SKM-1 (cell line): ENCODE measurements around the gene RGS6.

Experiments
- DNase-seq: peaks from one replicate; lab custom pipeline; 2025; ENCODE audit not compliant: unreplicated experiment; lab: John Stamatoyannopoulos, UW

The RGS6 gene

GRCh38 chr14:72013721-72014345 is 81.6 kb downstream of the RGS6 start:
- no peak for DNase-seq

DNA sequence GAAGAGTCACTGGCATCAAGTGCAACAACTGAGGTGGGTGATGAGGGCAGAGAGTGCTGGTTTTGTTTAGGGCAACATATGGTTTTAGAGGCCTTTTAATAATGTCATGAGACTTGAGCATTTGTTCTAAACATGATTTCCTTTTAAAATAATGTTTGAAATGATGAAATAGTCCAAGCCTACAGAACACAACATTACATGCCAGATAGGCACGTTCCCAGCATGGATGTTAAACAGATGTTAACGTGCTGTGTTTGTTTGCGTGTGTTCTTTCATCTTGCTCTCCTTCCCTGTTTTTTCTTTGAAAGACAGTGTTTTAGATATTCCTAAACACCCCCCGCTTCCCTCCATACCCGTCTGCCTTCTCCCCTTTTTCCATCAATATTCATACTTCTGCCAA is 82.3 kb downstream of the RGS6 start:
- no peak for DNase-seq

DNA sequence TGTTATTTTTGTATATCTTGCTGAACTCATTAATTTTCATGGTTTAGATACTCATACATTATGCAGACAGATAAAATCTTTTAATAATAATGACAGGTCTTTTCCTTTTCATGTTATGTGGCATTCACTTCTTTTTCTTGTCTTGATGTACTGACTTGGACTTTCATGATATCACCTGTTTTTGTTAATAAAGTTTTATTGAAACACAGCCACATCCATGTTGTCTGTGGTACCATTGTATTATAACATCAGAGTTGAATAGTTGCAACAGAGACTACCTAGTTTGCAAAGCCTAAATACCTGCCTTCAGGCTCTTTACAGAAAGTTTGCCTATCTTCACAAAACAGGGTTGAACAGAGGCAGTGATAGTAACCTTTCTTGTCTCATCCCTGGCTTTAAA is 85.1 kb downstream of the RGS6 start:
- DNase-seq: no peak

- no peak for DNase-seq
Measured at GRCh38 chr14:72023128-72024042, 91.2 kb downstream of the RGS6 start.

DNA sequence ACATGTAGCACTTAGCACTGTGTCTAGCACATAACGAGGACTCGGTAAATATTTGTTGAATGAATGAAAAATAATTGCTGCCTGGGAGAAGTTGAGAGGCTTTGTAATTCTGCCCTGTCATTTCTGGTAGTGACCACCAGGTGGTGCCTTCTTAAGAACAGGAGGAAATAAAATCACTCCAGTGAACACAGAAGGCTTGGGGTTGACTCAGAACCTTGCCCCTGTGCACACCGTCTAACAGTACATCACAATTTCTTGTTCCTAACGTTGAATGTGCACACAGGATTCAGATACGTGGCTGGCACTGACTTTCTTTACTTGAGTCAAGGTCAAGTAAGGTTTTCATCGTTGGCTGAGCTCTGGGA is 91.8 kb downstream of the RGS6 start:
- peak; percentile 30 for DNase-seq

- no peak for DNase-seq
Measured at GRCh38 chr14:72024504-72024903, 92.3 kb downstream of the RGS6 start.

- no peak for DNase-seq
Measured at GRCh38 chr14:72026536-72026935, 94.3 kb downstream of the RGS6 start.

- no peak for DNase-seq
Measured at GRCh38 chr14:72027061-72027460, 94.8 kb downstream of the RGS6 start.

DNA sequence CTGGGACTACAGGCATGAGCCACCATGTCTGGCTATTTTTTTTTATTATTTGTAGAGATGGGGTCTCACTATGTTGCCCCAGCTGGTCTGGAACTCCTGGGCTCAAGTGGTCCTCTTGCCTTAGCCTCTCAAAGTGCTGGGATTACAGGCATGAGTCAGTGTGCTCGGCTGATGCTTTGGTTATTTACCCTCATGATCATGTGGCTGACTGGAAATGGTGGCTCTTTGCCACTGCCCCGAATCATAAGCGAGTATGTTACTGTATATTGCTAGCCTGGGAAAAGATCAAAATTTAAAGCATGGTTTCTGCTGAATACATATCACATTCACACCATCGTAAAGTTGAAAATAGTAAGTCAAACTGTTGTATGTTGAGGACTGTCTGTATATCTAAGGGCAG is 101.1 kb downstream of the RGS6 start:
- DNase-seq: no peak

DNA sequence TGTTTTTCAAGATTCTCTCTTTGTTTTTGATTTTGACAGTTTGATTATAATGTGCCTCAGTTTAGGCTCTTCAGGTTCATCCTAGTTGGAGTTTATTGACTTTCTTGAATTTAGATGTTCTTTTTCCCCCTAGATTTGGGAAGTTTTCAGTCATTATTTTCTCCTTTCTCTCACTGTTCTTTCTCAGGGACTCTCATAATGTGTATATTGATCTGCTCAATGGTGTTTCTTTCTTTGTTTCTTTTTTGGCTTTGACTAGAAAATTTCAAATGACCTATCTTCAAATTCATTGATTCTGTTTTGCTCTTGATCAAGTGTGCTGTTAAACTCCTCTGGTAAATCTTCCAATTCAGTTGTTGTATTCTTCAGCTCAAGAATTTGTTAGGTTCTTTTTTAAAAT is 108.3 kb downstream of the RGS6 start:
- no peak for DNase-seq

GRCh38 chr14:72045271-72045670 is 113.0 kb downstream of the RGS6 start:
- no peak for DNase-seq

DNA sequence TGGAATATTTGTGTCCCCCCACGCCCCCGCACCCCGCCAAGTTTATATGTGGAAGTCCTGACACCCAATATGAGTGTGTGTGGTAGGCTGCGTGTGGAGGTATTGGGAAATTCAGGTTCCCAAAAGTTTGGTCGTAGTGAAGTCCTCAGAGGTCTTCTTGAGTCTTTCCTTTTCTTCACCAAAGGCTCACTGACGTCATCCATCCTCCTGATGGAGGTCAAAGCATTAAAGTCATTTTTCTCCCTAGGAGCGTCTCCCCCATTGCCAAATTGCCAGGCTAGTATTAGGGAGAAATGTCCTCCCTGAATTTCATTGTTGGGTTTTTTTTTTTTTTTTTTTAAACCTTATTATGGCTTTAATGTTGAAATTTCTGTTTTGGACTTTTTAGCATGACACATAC is 113.7 kb downstream of the RGS6 start:
- no peak for DNase-seq

DNA sequence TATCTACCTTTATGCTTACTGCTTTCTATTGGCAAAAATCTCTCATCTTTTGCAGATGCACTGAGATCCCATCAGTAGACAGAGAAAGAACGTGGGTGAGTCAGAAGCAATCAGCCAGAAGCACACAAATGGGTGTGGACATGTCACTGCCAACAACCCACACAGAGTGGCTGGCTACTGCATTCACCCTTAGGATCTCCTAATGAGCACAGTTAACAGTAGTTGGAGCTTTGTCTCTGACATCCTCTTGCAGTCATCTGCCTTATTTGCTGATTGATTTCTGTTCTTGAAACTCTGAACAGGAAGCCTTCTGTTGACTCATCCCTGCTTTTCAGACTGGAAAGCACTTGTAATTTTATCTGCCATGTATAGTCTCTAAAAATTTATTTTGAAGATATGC is 117.2 kb downstream of the RGS6 start:
- no peak for DNase-seq

- DNase-seq: no peak
Measured at GRCh38 chr14:72052356-72052755, 120.1 kb downstream of the RGS6 start.

- DNase-seq: no peak
Measured at GRCh38 chr14:72053651-72054050, 121.4 kb downstream of the RGS6 start.

DNA sequence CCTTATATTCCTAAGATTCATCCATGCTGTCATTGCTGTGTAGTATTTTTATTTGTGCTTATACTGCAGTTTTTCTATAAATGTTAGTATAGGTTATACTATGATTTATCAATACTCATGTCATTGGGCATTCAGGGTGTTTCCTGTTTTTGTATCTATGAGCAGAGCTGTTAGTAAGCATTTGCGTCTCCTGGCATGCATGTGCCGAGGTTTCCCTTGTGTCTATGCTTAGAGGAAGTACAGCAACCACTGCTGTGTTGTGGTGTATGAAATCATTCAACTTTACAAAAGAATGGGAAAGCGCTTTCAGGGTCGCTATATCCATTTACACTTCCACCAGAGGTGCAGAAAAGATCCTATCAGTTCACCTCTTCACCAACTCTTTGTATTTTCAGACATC is 122.7 kb downstream of the RGS6 start:
- DNase-seq: no peak

- no peak for DNase-seq
Measured at GRCh38 chr14:72057701-72058285, 125.6 kb downstream of the RGS6 start.

- DNase-seq: no peak
Measured at GRCh38 chr14:72060460-72060859, 128.2 kb downstream of the RGS6 start.

DNA sequence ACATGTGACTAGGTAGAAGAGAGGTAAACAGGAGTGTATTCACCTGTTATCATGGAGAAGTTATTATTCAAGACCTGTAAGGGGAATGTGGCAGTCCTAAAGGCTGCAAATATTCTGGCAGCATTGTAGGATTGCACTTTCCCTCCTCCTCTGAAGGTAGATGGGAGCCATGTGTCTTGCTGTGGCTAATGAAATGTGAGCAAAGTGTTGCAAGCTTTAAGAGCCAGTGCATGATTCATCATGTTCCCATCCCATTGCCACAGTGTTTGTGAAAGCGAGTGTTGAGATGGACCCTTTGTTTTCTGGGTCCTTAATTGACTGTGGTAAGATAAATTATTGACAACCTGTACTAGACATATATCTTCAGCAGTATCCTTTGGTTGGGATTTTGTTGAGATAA is 128.7 kb downstream of the RGS6 start:
- no peak for DNase-seq

DNA sequence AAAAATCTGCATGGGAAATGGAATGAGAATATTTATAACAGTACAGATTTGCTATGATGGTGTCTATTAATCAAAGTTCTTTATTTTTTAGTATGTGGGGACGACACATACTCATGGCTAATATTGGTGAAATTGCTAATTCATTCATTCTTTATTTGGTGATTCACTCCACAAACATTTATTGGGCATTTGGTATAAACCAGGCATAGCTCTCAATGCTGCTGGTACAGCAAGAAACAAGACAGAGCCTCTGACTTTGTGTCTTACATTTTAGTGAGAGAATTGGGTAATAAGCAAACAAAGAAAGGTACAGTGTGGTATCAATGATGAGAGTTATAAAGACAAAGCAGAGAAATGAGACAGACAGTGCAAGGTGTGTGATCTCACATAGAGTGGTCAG is 129.5 kb downstream of the RGS6 start:
- DNase-seq: no peak

GRCh38 chr14:72063761-72064282 is 131.6 kb downstream of the RGS6 start:
- DNase-seq: no peak

GRCh38 chr14:72064501-72064900 is 132.3 kb downstream of the RGS6 start:
- DNase-seq: no peak
